ENCODE results near the gene ABL2. TPM values are rescaled to one million over a fixed set of nuclear protein-coding genes. Genes with fewer than 3 reads are reported as not detected.
"Not testable (repeated sequence)": the region's sequence is repeated elsewhere in the genome, so short reads cannot be mapped to it uniquely, and the experiment has no call there.

ABL2 gene
- polyA plus RNA-seq (2012; ENCODE audit: low read depth, missing spikeins), result 1.0 TPM

DNA sequence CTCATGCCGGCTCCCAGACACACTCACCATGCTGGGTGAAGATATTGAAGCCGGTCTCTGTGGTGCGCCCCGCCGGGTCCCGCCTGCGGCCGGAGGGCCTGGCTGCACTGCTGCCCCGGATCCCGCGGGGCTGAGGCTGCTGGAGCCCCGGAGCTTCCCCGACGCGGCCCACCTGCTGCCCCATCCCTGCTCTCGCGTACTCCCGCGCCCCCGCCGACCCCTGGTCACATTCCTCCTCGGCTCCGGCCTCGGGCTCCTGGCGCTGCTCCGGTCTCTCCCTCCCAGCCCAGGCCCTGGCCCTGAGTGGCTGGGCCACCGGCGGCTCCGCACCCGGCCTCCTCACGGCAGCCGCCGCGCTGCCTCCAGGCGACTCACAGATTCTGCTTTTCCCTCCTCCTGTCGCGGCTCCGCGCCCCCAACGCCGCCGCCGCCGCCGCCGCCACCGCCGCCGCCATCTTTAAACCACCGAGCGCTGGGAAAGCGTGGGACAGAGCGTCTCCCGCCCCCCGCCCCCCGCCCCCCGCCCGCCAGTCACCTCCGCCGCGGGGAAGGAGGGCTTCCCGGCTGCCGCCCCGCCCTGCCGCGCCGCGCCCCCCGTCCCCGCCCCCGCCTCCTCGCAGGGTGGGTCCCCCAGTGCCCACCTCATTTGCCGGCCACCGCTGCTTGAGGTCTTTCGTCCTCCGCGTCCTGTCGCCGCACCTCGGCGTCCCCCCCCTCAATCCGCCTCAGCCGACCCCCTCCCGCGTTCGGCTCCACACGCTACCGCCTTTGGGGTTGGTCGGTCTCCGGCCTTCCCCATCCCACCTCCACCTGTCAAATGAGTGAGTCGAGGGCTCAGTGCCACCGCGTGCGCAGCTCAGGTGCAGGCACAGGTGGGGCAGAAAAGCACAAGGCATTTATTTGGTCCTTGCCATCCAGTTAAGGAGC, at the start of gene ABL2:
ABL2 (minus strand) TSS at position 464 of the 927 bp plus-strand sequence; CDS start at position 184, 280 bp downstream.
- DNase-seq (ENCODE audit: insufficient read length, low spot score), result peak; percentile 54
- no peak for FAIRE-seq

GRCh38 chr1:179278920-179279319, 49.4 kb upstream of the ABL2 start:
- TF ChIP-seq TAF1 (IDR thresholded peaks at IDR 0.05; ENCODE audit: low read depth, low read length), result no peak
- no peak for TF ChIP-seq POLR2AphosphoS5 (IDR thresholded peaks at IDR 0.05; ENCODE audit: low read depth, low read length)
- TF ChIP-seq POLR2A (IDR thresholded peaks at IDR 0.05; ENCODE audit: low read depth, low read length), result no peak
- TF ChIP-seq POU2F2 (IDR thresholded peaks at IDR 0.05; ENCODE audit: low read depth, low read length), result no peak
- no peak for TF ChIP-seq SPI1 (IDR thresholded peaks at IDR 0.05; ENCODE audit: low read depth, low read length)
- TF ChIP-seq PAX5 (IDR thresholded peaks at IDR 0.05; ENCODE audit: insufficient read depth, low read length, severe bottlenecking), result no peak
- DNase-seq (ENCODE audit: insufficient read length, low spot score) (no peak), FAIRE-seq (no peak)

More for the DNA sequence above, at the start of gene ABL2:
- TF ChIP-seq SPI1 (IDR thresholded peaks at IDR 0.05; ENCODE audit: low read depth, low read length), result no peak
- TF ChIP-seq POLR2A (IDR thresholded peaks at IDR 0.05; ENCODE audit: low read depth, low read length), result no peak
- TF ChIP-seq POU2F2 (IDR thresholded peaks at IDR 0.05; ENCODE audit: low read depth, low read length), result no peak
- no peak for TF ChIP-seq PAX5 (IDR thresholded peaks at IDR 0.05; ENCODE audit: insufficient read depth, low read length, severe bottlenecking)
- no peak for TF ChIP-seq POLR2AphosphoS5 (IDR thresholded peaks at IDR 0.05; ENCODE audit: low read depth, low read length)
- TF ChIP-seq TAF1 (IDR thresholded peaks at IDR 0.05; ENCODE audit: low read depth, low read length), result no peak

DNA sequence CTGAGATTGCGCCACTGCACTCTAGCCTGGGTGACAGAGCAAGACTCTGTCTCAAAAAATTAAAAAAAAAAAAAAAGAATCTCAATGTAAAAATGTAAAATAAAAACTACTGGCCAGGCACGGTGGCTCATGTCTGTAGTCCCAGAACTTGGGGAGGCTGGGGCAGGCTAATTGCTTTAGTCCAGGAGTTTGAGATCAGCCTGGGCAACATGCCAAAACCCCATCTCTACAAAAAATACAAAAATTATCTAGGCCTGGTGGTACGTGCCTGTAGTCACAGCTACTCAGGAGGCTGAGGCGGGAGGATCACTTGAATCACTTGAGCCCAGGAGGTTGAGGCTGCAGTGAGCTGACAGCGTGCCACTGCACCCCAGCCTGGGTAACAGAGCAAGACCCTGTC, 44.9 kb upstream of the ABL2 start:
- FAIRE-seq; DNase-seq (ENCODE audit: insufficient read length, low spot score): not testable (repeated sequence)

GRCh38 chr1:179269071-179269470, 39.6 kb upstream of the ABL2 start:
- TF ChIP-seq POLR2AphosphoS5 (IDR thresholded peaks at IDR 0.05; ENCODE audit: low read depth, low read length), result no peak
- TF ChIP-seq SPI1 (IDR thresholded peaks at IDR 0.05; ENCODE audit: low read depth, low read length), result no peak
- no peak for TF ChIP-seq PAX5 (IDR thresholded peaks at IDR 0.05; ENCODE audit: insufficient read depth, low read length, severe bottlenecking)
- TF ChIP-seq POU2F2 (IDR thresholded peaks at IDR 0.05; ENCODE audit: low read depth, low read length), result no peak
- TF ChIP-seq TAF1 (IDR thresholded peaks at IDR 0.05; ENCODE audit: low read depth, low read length), result no peak
- TF ChIP-seq POLR2A (IDR thresholded peaks at IDR 0.05; ENCODE audit: low read depth, low read length), result no peak
- no peak for FAIRE-seq
- no peak for DNase-seq (ENCODE audit: insufficient read length, low spot score)

DNA sequence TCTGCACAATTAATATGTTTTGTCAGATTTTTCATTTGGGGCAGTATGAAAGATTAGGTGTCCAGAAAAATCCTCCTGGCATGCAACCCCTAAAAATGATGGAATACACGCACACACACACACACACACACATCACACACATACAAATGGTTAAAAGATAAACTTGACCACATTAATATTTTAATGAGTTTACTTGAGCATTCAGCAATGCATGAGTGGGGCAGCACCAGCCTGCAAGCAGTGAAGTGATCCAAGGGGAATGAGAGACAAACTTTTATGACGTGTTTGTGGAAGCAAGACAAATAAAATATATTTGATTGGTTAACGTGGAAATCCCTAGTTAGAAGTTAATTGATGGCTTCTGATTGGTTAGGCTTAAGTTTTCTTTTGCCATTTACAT, 35.0 kb upstream of the ABL2 start:
- TF ChIP-seq POLR2A (IDR thresholded peaks at IDR 0.05; ENCODE audit: low read depth, low read length) (no peak), PAX5 (IDR thresholded peaks at IDR 0.05; ENCODE audit: insufficient read depth, low read length, severe bottlenecking) (no peak), POU2F2 (IDR thresholded peaks at IDR 0.05; ENCODE audit: low read depth, low read length) (no peak), TAF1 (IDR thresholded peaks at IDR 0.05; ENCODE audit: low read depth, low read length) (no peak), SPI1 (IDR thresholded peaks at IDR 0.05; ENCODE audit: low read depth, low read length) (no peak), POLR2AphosphoS5 (IDR thresholded peaks at IDR 0.05; ENCODE audit: low read depth, low read length) (no peak)
- DNase-seq (ENCODE audit: insufficient read length, low spot score) (no peak), FAIRE-seq (no peak)

DNA sequence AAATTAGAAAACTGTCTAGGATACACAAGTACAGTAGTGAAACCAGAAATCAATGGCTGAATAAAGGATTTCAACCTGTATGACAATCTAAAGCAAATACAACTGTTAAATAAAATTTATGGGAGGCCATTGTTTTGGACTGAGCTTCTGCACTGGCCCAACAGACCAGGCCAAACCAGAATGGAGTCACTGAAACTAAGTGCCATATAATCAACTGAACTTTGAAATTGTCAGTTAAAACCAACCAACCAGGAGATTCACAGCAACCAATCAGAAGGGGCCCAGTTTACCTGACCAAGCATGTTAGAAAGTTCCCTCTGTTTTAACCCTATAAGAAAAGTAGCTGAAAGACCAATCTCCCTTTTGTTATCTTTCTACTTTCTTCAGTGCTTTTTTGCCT, 33.6 kb upstream of the ABL2 start:
- no peak for DNase-seq (ENCODE audit: insufficient read length, low spot score)
- TF ChIP-seq POLR2A (IDR thresholded peaks at IDR 0.05; ENCODE audit: low read depth, low read length) (no peak), TAF1 (IDR thresholded peaks at IDR 0.05; ENCODE audit: low read depth, low read length) (no peak), SPI1 (IDR thresholded peaks at IDR 0.05; ENCODE audit: low read depth, low read length) (no peak)
- FAIRE-seq, result no peak

DNA sequence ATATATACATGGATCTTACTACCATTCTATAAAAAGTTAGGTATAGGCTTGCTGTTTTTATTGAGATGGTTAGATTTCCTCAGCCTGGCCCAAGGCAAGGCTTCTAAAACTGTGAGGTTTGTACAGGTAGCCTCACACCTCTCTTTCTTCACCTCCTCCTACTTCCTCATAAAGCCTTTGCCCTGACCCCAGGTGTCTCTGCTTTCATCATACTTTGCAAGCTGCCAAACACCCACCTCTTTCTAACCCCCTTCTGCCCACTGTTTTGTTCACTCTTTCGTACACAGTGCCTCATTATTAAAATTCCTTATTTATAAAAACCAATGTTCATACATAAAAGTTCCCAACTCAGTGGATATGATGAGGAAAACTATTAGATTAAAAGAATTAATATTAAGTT, 32.7 kb upstream of the ABL2 start:
- FAIRE-seq (no peak), DNase-seq (ENCODE audit: insufficient read length, low spot score) (no peak)
- no peak for TF ChIP-seq PAX5 (IDR thresholded peaks at IDR 0.05; ENCODE audit: insufficient read depth, low read length, severe bottlenecking)
- TF ChIP-seq POU2F2 (IDR thresholded peaks at IDR 0.05; ENCODE audit: low read depth, low read length), result no peak
- TF ChIP-seq SPI1 (IDR thresholded peaks at IDR 0.05; ENCODE audit: low read depth, low read length), result no peak
- no peak for TF ChIP-seq POLR2A (IDR thresholded peaks at IDR 0.05; ENCODE audit: low read depth, low read length)
- TF ChIP-seq TAF1 (IDR thresholded peaks at IDR 0.05; ENCODE audit: low read depth, low read length), result no peak
- TF ChIP-seq POLR2AphosphoS5 (IDR thresholded peaks at IDR 0.05; ENCODE audit: low read depth, low read length), result no peak

DNA sequence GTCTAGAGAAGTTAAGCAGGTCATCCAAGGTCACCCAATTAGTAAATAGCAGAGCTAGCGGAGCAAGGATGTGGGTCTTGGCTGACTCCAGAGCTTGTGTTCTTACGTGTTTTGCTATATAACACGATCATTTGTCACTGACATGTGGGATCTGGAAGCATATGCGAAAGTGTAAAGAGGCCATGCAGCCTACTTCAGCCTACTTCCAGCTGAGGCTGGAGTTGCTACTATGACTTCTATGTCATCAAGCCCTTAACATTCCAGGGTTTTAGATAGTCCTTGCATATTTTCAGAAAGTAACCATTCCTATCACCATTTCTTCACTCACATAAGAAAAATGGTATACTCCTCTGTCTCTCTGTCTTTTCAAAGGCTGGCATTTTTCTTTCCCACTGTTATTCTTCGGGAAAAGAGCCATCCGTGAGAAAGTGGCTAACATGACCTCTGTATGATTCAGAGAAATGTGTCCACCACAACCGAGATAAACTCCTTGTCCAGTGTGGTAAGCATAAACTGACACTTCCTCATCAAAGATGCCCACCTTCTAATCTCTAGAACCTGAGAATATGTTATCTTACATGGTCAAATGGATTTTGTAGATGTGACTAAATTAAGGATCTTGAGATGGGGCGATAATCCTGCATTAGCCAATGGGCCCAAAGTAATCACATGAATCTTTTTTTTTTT, 24.0 kb upstream of the ABL2 start:
- FAIRE-seq (no peak), DNase-seq (ENCODE audit: insufficient read length, low spot score) (no peak)
- TF ChIP-seq SPI1 (IDR thresholded peaks at IDR 0.05; ENCODE audit: low read depth, low read length) (no peak), POU2F2 (IDR thresholded peaks at IDR 0.05; ENCODE audit: low read depth, low read length) (no peak), POLR2A (IDR thresholded peaks at IDR 0.05; ENCODE audit: low read depth, low read length) (no peak), POLR2AphosphoS5 (IDR thresholded peaks at IDR 0.05; ENCODE audit: low read depth, low read length) (no peak), PAX5 (IDR thresholded peaks at IDR 0.05; ENCODE audit: insufficient read depth, low read length, severe bottlenecking) (no peak), TAF1 (IDR thresholded peaks at IDR 0.05; ENCODE audit: low read depth, low read length) (no peak)

GRCh38 chr1:179252606-179253005, 23.1 kb upstream of the ABL2 start:
- DNase-seq (ENCODE audit: insufficient read length, low spot score) (no peak), FAIRE-seq (no peak)
- TF ChIP-seq POU2F2 (IDR thresholded peaks at IDR 0.05; ENCODE audit: low read depth, low read length) (no peak), PAX5 (IDR thresholded peaks at IDR 0.05; ENCODE audit: insufficient read depth, low read length, severe bottlenecking) (no peak), SPI1 (IDR thresholded peaks at IDR 0.05; ENCODE audit: low read depth, low read length) (no peak), POLR2A (IDR thresholded peaks at IDR 0.05; ENCODE audit: low read depth, low read length) (no peak), POLR2AphosphoS5 (IDR thresholded peaks at IDR 0.05; ENCODE audit: low read depth, low read length) (no peak), TAF1 (IDR thresholded peaks at IDR 0.05; ENCODE audit: low read depth, low read length) (no peak)

Measured in GM12891 (cell line).